GM23248 (cell line): ENCODE measurements around the gene TCF7L2.

Experiments used
- EZH2 ChIP-seq: fragments of 200-600 bp; sonication (generic); IDR thresholded peaks from 2 replicates; pipeline ENCODE4 v1.6.1; 2018; ENCODE audit warnings: antibody characterized with exemption, mild to moderate bottlenecking; ENCODE audit not compliant: insufficient read depth, poor library complexity, severe bottlenecking
- EZH2phosphoT487 ChIP-seq: fragments of 200-600 bp; sonication (generic); IDR thresholded peaks from 2 replicates; pipeline ENCODE4 v1.6.1; 2018; ENCODE audit warnings: antibody characterized with exemption, moderate library complexity, mild to moderate bottlenecking, low read depth; ENCODE audit not compliant: insufficient read depth

- TF ChIP-seq EZH2phosphoT487 (no peak), EZH2 (no peak)
Measured at GRCh38 chr10:113115556-113115955, 165.5 kb downstream of the TCF7L2 start.
